ENCODE data around the gene DIAPH1.
"Not testable (repeated sequence)": the region's sequence is repeated elsewhere in the genome, so short reads cannot be mapped to it uniquely, and the experiment has no call there.

Gene DIAPH1

GRCh38 chr5:141609921-141610320 is 8.9 kb downstream of the DIAPH1 start:
- DNase-seq (ENCODE audit: low spot score): not testable (repeated sequence)

- no peak for DNase-seq (ENCODE audit: low spot score)
Observed at GRCh38 chr5:141609044-141609443, 9.8 kb downstream of the DIAPH1 start.

- no peak for DNase-seq (ENCODE audit: low spot score)
Observed at GRCh38 chr5:141608557-141608956, 10.2 kb downstream of the DIAPH1 start.

GRCh38 chr5:141608046-141608445 is 10.8 kb downstream of the DIAPH1 start:
- no peak for DNase-seq (ENCODE audit: low spot score)

- peak; percentile 70 for DNase-seq (ENCODE audit: low spot score)
Observed at GRCh38 chr5:141605523-141606277, 13.1 kb downstream of the DIAPH1 start.

GRCh38 chr5:141603923-141604717 is 14.7 kb downstream of the DIAPH1 start:
- DNase-seq (ENCODE audit: low spot score): no peak

- DNase-seq (ENCODE audit: low spot score): no peak
Observed at GRCh38 chr5:141602606-141603005, 16.2 kb downstream of the DIAPH1 start.

- no peak for DNase-seq (ENCODE audit: low spot score)
Observed at GRCh38 chr5:141598391-141599345, 20.1 kb downstream of the DIAPH1 start.

- DNase-seq (ENCODE audit: low spot score): no peak
Observed at GRCh38 chr5:141597814-141598213, 21.0 kb downstream of the DIAPH1 start.

- DNase-seq (ENCODE audit: low spot score): no peak
Observed at GRCh38 chr5:141597394-141597793, 21.4 kb downstream of the DIAPH1 start.

GRCh38 chr5:141596867-141597266 is 21.9 kb downstream of the DIAPH1 start:
- DNase-seq (ENCODE audit: low spot score): no peak

- no peak for DNase-seq (ENCODE audit: low spot score)
Observed at GRCh38 chr5:141590127-141590526, 28.7 kb downstream of the DIAPH1 start.

GRCh38 chr5:141586246-141586645 is 32.6 kb downstream of the DIAPH1 start:
- DNase-seq (ENCODE audit: low spot score): no peak

- no peak for DNase-seq (ENCODE audit: low spot score)
Observed at GRCh38 chr5:141585594-141585993, 33.2 kb downstream of the DIAPH1 start.

- no peak for DNase-seq (ENCODE audit: low spot score)
Observed at GRCh38 chr5:141574122-141574510, 44.7 kb downstream of the DIAPH1 start.

GRCh38 chr5:141573489-141574121 is 45.2 kb downstream of the DIAPH1 start:
- DNase-seq (ENCODE audit: low spot score): no peak

GRCh38 chr5:141570655-141571054 is 48.1 kb downstream of the DIAPH1 start:
- no peak for DNase-seq (ENCODE audit: low spot score)

GRCh38 chr5:141567513-141568117 is 51.2 kb downstream of the DIAPH1 start:
- peak; percentile 10 for DNase-seq (ENCODE audit: low spot score)

- DNase-seq (ENCODE audit: low spot score): no peak
Observed at GRCh38 chr5:141565826-141566570, 52.8 kb downstream of the DIAPH1 start.

GRCh38 chr5:141564216-141564692 is 54.5 kb downstream of the DIAPH1 start:
- DNase-seq (ENCODE audit: low spot score): peak; percentile 95
